Caco-2 (cell line): ENCODE data around the gene CSNK1G3. TPM values are rescaled to one million over a fixed set of nuclear protein-coding genes. Genes with fewer than 3 reads are reported as not detected.
"Not testable (repeated sequence)": the region's sequence is repeated elsewhere in the genome, so short reads cannot be mapped to it uniquely, and the experiment has no call there.

Experiments used
- BruUV-seq: library from RNA; stranded (reverse); fragments of 400-500 nt; replicated peaks from 2 replicates; lab custom pipeline; 2021; lab: Mats Ljungman, UMichigan
- CTCF ChIA-PET: fragments of 300-600 bp; sonication (Branson Sonifier 250); formaldehyde crosslinking; loops from one replicate; lab custom pipeline; 2022; ENCODE audit warnings: antibody characterized with exemption; lab: Charles Lee
- POLR2A ChIA-PET: fragments of 300-600 bp; sonication (Branson Sonifier 250); formaldehyde crosslinking; loops from one replicate; lab custom pipeline; 2022; ENCODE audit warnings: antibody characterized with exemption; lab: Charles Lee
- DNase-seq, 2 experiments: peaks; one replicate each; pipeline versions ENCODE4 v3.0.0 to v3.0.0-alpha.2; 2020 to 2022
- H3K27me3 ChIP-seq: replicated peaks from 2 replicates; pipeline ENCODE4 v1.6.0; 2011; ENCODE audit warnings: low read length; ENCODE audit not compliant: control insufficient read depth, insufficient read depth
- H3K36me3 ChIP-seq: 2 replicates; pipeline ENCODE4 v1.5.1; 2011; ENCODE audit warnings: low read length; ENCODE audit not compliant: control insufficient read depth, insufficient read depth
- H3K4me1 ChIP-seq: fragments of 250-450 bp; sonication (Bioruptor Pico); 2 replicates; pipeline ENCODE4 v1.5.1; 2020; ENCODE audit warnings: mild to moderate bottlenecking
- H3K4me3 ChIP-seq: 2 replicates; pipeline ENCODE4 v1.5.1; 2011; ENCODE audit warnings: low read depth, mild to moderate bottlenecking, control low read depth, low read length
- H3K9me3 ChIP-seq: fragments of 250-450 bp; sonication (Bioruptor Pico); 2 replicates; pipeline ENCODE4 v1.5.1; 2020; ENCODE audit warnings: mild to moderate bottlenecking, moderate library complexity
- H3K27ac Mint-ChIP-seq: one replicate; pipeline ENCODE4 v1.8.0; 2022; ENCODE audit warnings: mixed read lengths; ENCODE audit not compliant: unreplicated experiment
- H3K27me3 Mint-ChIP-seq: one replicate; pipeline ENCODE4 v1.8.0; 2022; ENCODE audit warnings: mixed read lengths; ENCODE audit not compliant: insufficient read depth, unreplicated experiment
- H3K36me3 Mint-ChIP-seq: one replicate; pipeline ENCODE4 v1.8.0; 2022; ENCODE audit warnings: mild to moderate bottlenecking, mixed read lengths; ENCODE audit not compliant: insufficient read depth, unreplicated experiment
- H3K4me1 Mint-ChIP-seq: one replicate; pipeline ENCODE4 v1.8.0; 2022; ENCODE audit warnings: low read depth, mixed read lengths; ENCODE audit not compliant: unreplicated experiment
- H3K4me3 Mint-ChIP-seq: one replicate; pipeline ENCODE4 v1.8.0; 2022; ENCODE audit warnings: mild to moderate bottlenecking, moderate library complexity, mixed read lengths; ENCODE audit not compliant: unreplicated experiment
- H3K9me3 Mint-ChIP-seq: one replicate; pipeline ENCODE4 v1.8.0; 2022; ENCODE audit warnings: mixed read lengths; ENCODE audit not compliant: unreplicated experiment
- CTCF ChIP-seq, 2 experiments: fragments of 200-600 bp in 1 of 2; IDR thresholded peaks; 1 replicate in 1 of 2; 2 replicates in 1 of 2; pipeline versions ENCODE4 v1.5.1 to v1.8.0; 2011 to 2022; ENCODE audit warnings: antibody characterized with exemption in 1 of 2, control low read depth in 1 of 2, inconsistent platforms in 1 of 2, low read depth in 1 of 2, low read length in 1 of 2, mild to moderate bottlenecking in 1 of 2, moderate library complexity in 1 of 2; ENCODE audit not compliant: insufficient read depth in 1 of 2, severe bottlenecking in 1 of 2, unreplicated experiment in 1 of 2
- intact Hi-C: fragments of 100-400 bp; cut with micrococcal nuclease; formaldehyde crosslinking; loops from one replicate; pipeline ENCODE4 v1.10.0; 2022; ENCODE audit not compliant: unreplicated experiment
- total RNA-seq: library from RNA; stranded (reverse); gene quantifications from 2 replicates; pipeline ENCODE4 v1.2.3, GENCODE V29; 2022

Gene CSNK1G3
- total RNA-seq, 1 experiment from 2014 or later: 40.4 TPM

DNA sequence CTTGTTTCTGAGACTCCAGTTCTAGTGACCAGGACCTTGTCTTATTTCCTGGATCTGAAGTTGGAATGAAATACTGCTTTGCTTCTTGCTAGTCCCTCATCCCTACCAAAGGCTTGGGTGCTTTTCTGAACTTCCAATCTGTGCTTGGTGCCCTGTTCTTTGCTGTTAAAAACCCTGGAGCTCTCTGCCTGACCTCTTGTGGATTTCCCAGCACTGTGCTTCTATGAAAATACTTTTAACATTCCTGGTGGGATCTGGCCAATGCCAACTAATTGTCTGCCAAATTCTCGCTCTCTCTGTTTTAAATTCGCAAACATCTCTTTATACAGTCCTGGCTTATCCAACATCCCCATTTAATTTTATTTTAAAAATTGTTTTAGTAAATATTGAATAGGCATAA, 26.7 kb upstream of the CSNK1G3 start:
- POLR2A ChIA-PET: no interaction called here
- H3K36me3 ChIP-seq: no peaks in the 10 kb centered on the region
- H3K4me3 Mint-ChIP-seq: no peak overlapping the region
- peaks cover 2% of the 10 kb centered on the region; the same call in 1 of the 2 replicates for H3K27me3 ChIP-seq
- no peak for DNase-seq
- H3K4me3 ChIP-seq: no peak overlapping the region
- peaks cover 19% of the 10 kb centered on the region for H3K27me3 Mint-ChIP-seq
- H3K4me1 ChIP-seq: no peaks in the 10 kb centered on the region
- H3K4me1 Mint-ChIP-seq: no peaks in the 10 kb centered on the region
- H3K36me3 Mint-ChIP-seq: no peaks in the 10 kb centered on the region
- CTCF ChIA-PET: interaction anchor here (1.0 kb wide), 1 partner anchor 126 kb away, joined by 3 read pairs; no protein-coding TSS in a partner anchor
- intact Hi-C loops: no loop called here
- TF ChIP-seq CTCF (IDR thresholded peaks at IDR 0.05; ENCODE audit: insufficient read depth in 1 of 2, low read depth in 1 of 2, low read length in 1 of 2, severe bottlenecking in 1 of 2, unreplicated experiment in 1 of 2): no peak
- no TSS peak for BruUV-seq
- H3K27ac Mint-ChIP-seq: no peak overlapping the region
- no peaks in the 10 kb centered on the region for H3K9me3 Mint-ChIP-seq
- no peaks in the 10 kb centered on the region for H3K9me3 ChIP-seq

GRCh38 chr5:123486951-123487655, 24.9 kb upstream of the CSNK1G3 start:
- Mint-ChIP-seq H3K27me3 (peaks cover 19% of the 10 kb centered on the region), H3K9me3 (no peaks in the 10 kb centered on the region), H3K36me3 (no peaks in the 10 kb centered on the region), H3K4me3 (no peak overlapping the region), H3K4me1 (no peaks in the 10 kb centered on the region), H3K27ac (no peak overlapping the region)
- no peak for TF ChIP-seq CTCF (IDR thresholded peaks at IDR 0.05; ENCODE audit: insufficient read depth in 1 of 2, low read depth in 1 of 2, low read length in 1 of 2, severe bottlenecking in 1 of 2, unreplicated experiment in 1 of 2)
- ChIA-PET POLR2A (no interaction called here), CTCF (no interaction called here)
- Histone ChIP-seq H3K4me1 (no peaks in the 10 kb centered on the region), H3K36me3 (no peaks in the 10 kb centered on the region), H3K4me3 (no peak overlapping the region), H3K27me3 (peaks cover 2% of the 10 kb centered on the region; the same call in 1 of the 2 replicates), H3K9me3 (no peaks in the 10 kb centered on the region)
- intact Hi-C loops: no loop called here
- BruUV-seq: no TSS peak
- no peak for DNase-seq

GRCh38 chr5:123490974-123491373, 21.0 kb upstream of the CSNK1G3 start:
- H3K9me3 ChIP-seq: no peaks in the 10 kb centered on the region
- Mint-ChIP-seq H3K27ac (no peak overlapping the region), H3K4me3 (no peak overlapping the region), H3K4me1 (no peaks in the 10 kb centered on the region), H3K9me3 (no peaks in the 10 kb centered on the region), H3K36me3 (no peaks in the 10 kb centered on the region), H3K27me3 (peaks cover 14% of the 10 kb centered on the region)
- POLR2A ChIA-PET: no interaction called here
- no peak for TF ChIP-seq CTCF (IDR thresholded peaks at IDR 0.05; ENCODE audit: insufficient read depth in 1 of 2, low read depth in 1 of 2, low read length in 1 of 2, severe bottlenecking in 1 of 2, unreplicated experiment in 1 of 2)
- no peak for DNase-seq
- H3K4me3 ChIP-seq: no peak overlapping the region
- H3K36me3 ChIP-seq: no peaks in the 10 kb centered on the region
- BruUV-seq: no TSS peak
- CTCF ChIA-PET: no interaction called here
- intact Hi-C loops: no loop called here
- no peaks in the 10 kb centered on the region for H3K4me1 ChIP-seq
- peaks cover 2% of the 10 kb centered on the region; the same call in 1 of the 2 replicates for H3K27me3 ChIP-seq

- H3K4me3 ChIP-seq, DNase-seq, H3K27me3 ChIP-seq, H3K4me1 ChIP-seq, H3K9me3 Mint-ChIP-seq, H3K27me3 Mint-ChIP-seq, H3K27ac Mint-ChIP-seq, H3K36me3 Mint-ChIP-seq, CTCF ChIA-PET, H3K4me3 Mint-ChIP-seq, H3K36me3 ChIP-seq, H3K4me1 Mint-ChIP-seq, POLR2A ChIA-PET, H3K9me3 ChIP-seq, intact Hi-C loops, BruUV-seq: not testable (repeated sequence)
These were observed 16.8 kb upstream of the CSNK1G3 start for GRCh38 chr5:123495211-123495610.
